ENCODE data around the gene WNT7A.

DNA sequence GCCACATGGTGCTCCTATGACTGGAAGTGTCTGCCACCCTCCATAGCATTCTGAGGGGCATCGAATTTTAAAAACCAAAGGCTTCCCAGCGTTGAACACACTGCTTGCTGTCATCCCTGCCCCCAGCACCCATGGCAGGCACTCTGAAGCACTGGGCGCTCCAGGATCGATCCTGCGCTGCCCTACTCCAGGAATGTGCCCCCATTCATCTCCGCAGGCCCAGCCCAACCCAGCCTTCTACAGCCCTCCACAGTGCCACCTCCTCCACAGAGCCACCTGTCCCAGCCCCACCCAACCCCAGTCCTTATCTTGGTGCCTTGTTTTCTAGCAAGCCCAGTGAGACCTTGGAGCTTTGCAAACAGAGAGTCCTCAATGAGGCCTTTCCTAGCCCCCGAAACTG is 52.2 kb downstream of the WNT7A start:
- no peak for TF ChIP-seq CTCF (IDR thresholded peaks at IDR 0.05)
- no peak for TF ChIP-seq POLR2A (IDR thresholded peaks at IDR 0.05)
